ENCODE results near the gene VASH1. TPM values are rescaled to one million over a fixed set of nuclear protein-coding genes. Genes with fewer than 3 reads are reported as not detected.

Gene VASH1
- total RNA-seq, 1 donor from 2014 or later: 12.9 TPM

- no peak for DNase-seq (ENCODE audit: low spot score)
Measured at GRCh38 chr14:76828339-76829012, 67.2 kb downstream of the VASH1 start.

GRCh38 chr14:76829013-76829365 is 67.7 kb downstream of the VASH1 start:
- no peak for DNase-seq (ENCODE audit: low spot score)

- DNase-seq (ENCODE audit: low spot score): no peak
Measured at GRCh38 chr14:76829650-76830421, 68.6 kb downstream of the VASH1 start.

- DNase-seq (ENCODE audit: low spot score): no peak
Measured at GRCh38 chr14:76830556-76830955, 69.3 kb downstream of the VASH1 start.

GRCh38 chr14:76832503-76832988 is 71.3 kb downstream of the VASH1 start:
- no peak for DNase-seq (ENCODE audit: low spot score)

Other genes with a start within 250 kb of the VASH1 start
- gene ANGEL1, start 51.4 kb downstream of the VASH1 start, total RNA-seq: 21.9 TPM
- gene LRRC74A, start 64.9 kb downstream of the VASH1 start, total RNA-seq: not detected

All from mesenteric fat pad (tissue), 1 donor.